Small intestine (tissue), 7 donors: ENCODE results near the gene CD53. TPM values are rescaled to one million over a fixed set of nuclear protein-coding genes. Genes with fewer than 3 reads are reported as not detected.

ENCODE experiments used
- DNase-seq, 2 donors: peaks; one replicate each; pipeline versions ENCODE4 v3.0.0 to v3.0.0-alpha.2; 2013
- FAIRE-seq: peaks from 2 replicates; lab custom pipeline; 2012; peaks lifted over from hg19 to GRCh38; lab: Jason Lieb, UNC
- H3K27ac ChIP-seq, 3 donors: one replicate each; pipeline ENCODE4 v1.5.1; 2013; ENCODE audit warnings: low read length in 2 of 3, mild to moderate bottlenecking in 2 of 3, control low read depth in 1 of 3, inconsistent platforms in 1 of 3, low read depth in 1 of 3, moderate library complexity in 1 of 3
- H3K27me3 ChIP-seq, 3 donors: one replicate each; pipeline ENCODE4 v1.6.1; 2013; ENCODE audit warnings: low read length in 3 of 3, inconsistent platforms in 1 of 3; ENCODE audit not compliant: control insufficient read depth in 3 of 3, insufficient read depth in 3 of 3
- H3K36me3 ChIP-seq, 3 donors: one replicate each; pipeline ENCODE4 v1.6.1; 2013; ENCODE audit warnings: low read length in 3 of 3, inconsistent platforms in 1 of 3, low read depth in 1 of 3, mild to moderate bottlenecking in 1 of 3, moderate library complexity in 1 of 3; ENCODE audit not compliant: control insufficient read depth in 3 of 3, insufficient read depth in 2 of 3
- H3K4me1 ChIP-seq, 3 donors: one replicate each; pipeline ENCODE4 v1.6.1; 2013; ENCODE audit warnings: low read length in 2 of 3, inconsistent platforms in 1 of 3, low read depth in 1 of 3, mild to moderate bottlenecking in 1 of 3, moderate library complexity in 1 of 3; ENCODE audit not compliant: control insufficient read depth in 3 of 3, insufficient read depth in 2 of 3
- H3K4me3 ChIP-seq, 3 donors: one replicate each; pipeline ENCODE4 v1.5.1; 2013; ENCODE audit warnings: low read length in 3 of 3, control low read depth in 1 of 3, inconsistent platforms in 1 of 3, low read depth in 1 of 3, mild to moderate bottlenecking in 1 of 3, moderate library complexity in 1 of 3
- H3K9me3 ChIP-seq, 2 donors: one replicate each; pipeline ENCODE4 v1.6.1; 2013; ENCODE audit warnings: low read depth in 1 of 2, low read length in 1 of 2; ENCODE audit not compliant: control insufficient read depth in 2 of 2, insufficient read depth in 1 of 2
- whole genome bisulfite sequencing, 3 donors: extraction: QIAGEN DNeasy Blood & Tissue Kit; methylation state at CpG; one replicate each; pipeline ENCODE4 v1.1.7; 2013; 5-methylcytosine and 5-hydroxymethylcytosine counted together
- polyA plus RNA-seq, 4 donors: library from polyadenylated mRNA; stranded (reverse) in 3 of 4; unstranded in 1 of 4; fragments of 200-250 nt in 3 of 4; fragments of 120-200 nt in 1 of 4; gene quantifications; one replicate each; pipeline versions ENCODE4 v1.2.1 to v1.2.3, GENCODE V29; 2013
- donor health status: healthy with polysubstance abuse.
- donor health status: control.
- donor health status: control.
- donor health status: Bipolar disorder and iron deficiency.
- donor health status: healthy.

The CD53 gene
- polyA plus RNA-seq, 4 donors = 9.6 to 35.8 (median 18.1) TPM

GRCh38 chr1:110896090-110896489 is 23.1 kb downstream of the CD53 start:
- H3K9me3 ChIP-seq = no peaks in the 10 kb centered on the region
- 44 to 54% (median 51%) methylated on average over 2 of the region's 2 CpGs for WGBS, 3 donors
- no peaks in the 10 kb centered on the region for H3K4me1 ChIP-seq
- H3K27ac ChIP-seq = peak overlapping the region in 1 of 3 donors; percentile 51
- DNase-seq (peak in 1 of 2 donors; percentile 45), FAIRE-seq (no peak)
- H3K27me3 ChIP-seq = no peaks in the 10 kb centered on the region
- no peak overlapping the region for H3K4me3 ChIP-seq
- H3K36me3 ChIP-seq = no peaks in the 10 kb centered on the region

GRCh38 chr1:110897681-110898080 is 24.7 kb downstream of the CD53 start:
- 80 to 91% (median 82%) methylated on average over 2 of the region's 2 CpGs for WGBS, 3 donors
- H3K4me1 ChIP-seq = no peaks in the 10 kb centered on the region
- no peaks in the 10 kb centered on the region for H3K9me3 ChIP-seq
- H3K4me3 ChIP-seq = no peak overlapping the region
- no peak overlapping the region for H3K27ac ChIP-seq
- no peaks in the 10 kb centered on the region for H3K27me3 ChIP-seq
- DNase-seq (no peak), FAIRE-seq (no peak)
- H3K36me3 ChIP-seq = no peaks in the 10 kb centered on the region

- Histone ChIP-seq H3K27ac (no peak overlapping the region), H3K27me3 (no peaks in the 10 kb centered on the region), H3K4me3 (no peak overlapping the region), H3K9me3 (no peaks in the 10 kb centered on the region), H3K4me1 (no peaks in the 10 kb centered on the region), H3K36me3 (no peaks in the 10 kb centered on the region)
- no peak for FAIRE-seq
- WGBS, 3 donors = 63 to 67% (median 66%) methylated on average over 3 of the region's 3 CpGs
- DNase-seq = no peak
Observed at GRCh38 chr1:110898734-110899457, 25.9 kb downstream of the CD53 start.

- WGBS, 3 donors = 74 to 91% (median 86%) methylated on average over 1 of the region's 1 CpG
- no peak overlapping the region for H3K27ac ChIP-seq
- no peaks in the 10 kb centered on the region for H3K4me1 ChIP-seq
- FAIRE-seq (no peak), DNase-seq (no peak)
- H3K4me3 ChIP-seq = no peak overlapping the region
- no peaks in the 10 kb centered on the region for H3K9me3 ChIP-seq
- no peaks in the 10 kb centered on the region for H3K27me3 ChIP-seq
- H3K36me3 ChIP-seq = no peaks in the 10 kb centered on the region
Observed at GRCh38 chr1:110899458-110899843, 26.5 kb downstream of the CD53 start.

- H3K27me3 ChIP-seq = no peaks in the 10 kb centered on the region
- no peaks in the 10 kb centered on the region for H3K4me1 ChIP-seq
- no peak overlapping the region for H3K27ac ChIP-seq
- no peaks in the 10 kb centered on the region for H3K9me3 ChIP-seq
- no peak for FAIRE-seq
- H3K4me3 ChIP-seq = no peak overlapping the region
- 73 to 83% (median 81%) methylated on average over 6 of the region's 6 CpGs for WGBS, 3 donors
- H3K36me3 ChIP-seq = no peaks in the 10 kb centered on the region
- DNase-seq = no peak
Observed at GRCh38 chr1:110902820-110903463, 30.0 kb downstream of the CD53 start.

DNA sequence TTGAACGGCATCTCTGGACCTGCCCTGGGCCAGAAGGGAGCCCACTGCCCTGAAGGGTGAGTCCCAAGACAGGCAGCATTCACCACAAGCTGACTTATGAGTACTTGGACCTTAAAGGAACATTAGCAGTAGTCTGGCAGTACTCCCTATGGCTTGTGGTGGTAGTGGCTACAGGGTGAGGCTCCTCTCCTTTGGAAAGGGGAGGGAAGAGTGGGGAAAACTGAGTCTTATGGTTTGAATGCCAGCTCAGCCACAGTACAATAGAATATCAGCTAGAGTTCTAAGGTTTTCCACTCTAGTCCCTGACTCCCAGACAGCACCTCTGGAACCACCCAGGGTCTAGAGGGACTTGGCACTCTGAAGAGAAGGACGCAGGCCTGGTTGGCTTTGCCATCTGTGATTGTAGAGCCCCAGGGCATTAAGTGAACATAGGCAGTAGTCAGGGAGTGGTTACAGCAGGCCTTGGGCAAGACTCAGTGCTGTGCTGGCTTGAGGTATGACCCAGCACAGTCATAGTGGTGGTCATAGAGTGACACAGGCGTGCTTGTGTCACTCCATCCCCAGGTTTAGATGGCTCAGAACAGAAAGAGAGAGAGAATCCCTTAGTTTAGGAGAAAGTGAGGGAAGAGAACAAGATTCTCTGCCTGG is 31.0 kb downstream of the CD53 start:
- Histone ChIP-seq H3K4me1 (no peaks in the 10 kb centered on the region), H3K9me3 (no peaks in the 10 kb centered on the region), H3K27ac (no peak overlapping the region), H3K27me3 (no peaks in the 10 kb centered on the region), H3K4me3 (no peak overlapping the region), H3K36me3 (no peaks in the 10 kb centered on the region)
- no peak for FAIRE-seq
- no peak for DNase-seq
- WGBS, 3 donors = 74 to 83% (median 80%) methylated on average over 3 of the region's 3 CpGs

GRCh38 chr1:110912784-110913183 is 39.8 kb downstream of the CD53 start:
- Histone ChIP-seq H3K4me3 (no peak overlapping the region), H3K27me3 (no peaks in the 10 kb centered on the region), H3K27ac (no peak overlapping the region), H3K9me3 (no peaks in the 10 kb centered on the region), H3K4me1 (no peaks in the 10 kb centered on the region), H3K36me3 (no peaks in the 10 kb centered on the region)
- DNase-seq (no peak), FAIRE-seq (no peak)

- no peaks in the 10 kb centered on the region for H3K27me3 ChIP-seq
- FAIRE-seq = no peak
- no peaks in the 10 kb centered on the region for H3K4me1 ChIP-seq
- H3K4me3 ChIP-seq = no peak overlapping the region
- H3K27ac ChIP-seq = no peak overlapping the region
- no peak for DNase-seq
- 87 to 91% (median 91%) methylated on average over 3 of the region's 3 CpGs for WGBS, 3 donors
- H3K9me3 ChIP-seq = no peaks in the 10 kb centered on the region
- H3K36me3 ChIP-seq = no peaks in the 10 kb centered on the region
Observed at GRCh38 chr1:110914676-110915075, 41.7 kb downstream of the CD53 start.
